K562 (cell line): Measurements from ENCODE around the gene UBAC2. TPM values are rescaled to one million over a fixed set of nuclear protein-coding genes. Genes with fewer than 3 reads are reported as not detected.

ENCODE experiments used
- BRD9 ChIP-seq: fragments of 450-650 bp; IDR thresholded peaks from 2 replicates; pipeline ENCODE4 v1.6.1; 2018; ENCODE audit warnings: low read depth; ENCODE audit not compliant: partially characterized antibody
- CBFA2T2 ChIP-seq: fragments of 450-650 bp; conservative IDR thresholded peaks from 2 replicates; pipeline ENCODE4 v1.6.1; 2017; ENCODE audit warnings: mild to moderate bottlenecking
- CTBP1 ChIP-seq: fragments of 450-650 bp; IDR thresholded peaks from 2 replicates; pipeline ENCODE4 v1.6.1; 2016; ENCODE audit warnings: borderline replicate concordance
- GTF2B ChIP-seq: IDR thresholded peaks from 2 replicates; pipeline ENCODE4 v1.6.1; 2011; ENCODE audit not compliant: insufficient read length; ENCODE audit errors: extremely low read depth
- GTF2F1 ChIP-seq: IDR thresholded peaks from 2 replicates; pipeline ENCODE4 v1.6.1; 2011; ENCODE audit warnings: low read depth, low read length, improper control_type of control experiment
- HDAC6 ChIP-seq: IDR thresholded peaks from 2 replicates; pipeline ENCODE4 v1.6.1; 2012; ENCODE audit warnings: low read depth, mild to moderate bottlenecking, control low read depth, inconsistent platforms, low read length, moderate library complexity
- IRF2 ChIP-seq: sonication (generic); formaldehyde crosslinking; IDR thresholded peaks from 2 replicates; pipeline ENCODE4 v1.8.1; 2022; ENCODE audit warnings: mild to moderate bottlenecking, missing genetic modification reagents
- KAT7 ChIP-seq: sonication (generic); formaldehyde crosslinking; IDR thresholded peaks from 2 replicates; pipeline ENCODE4 v1.8.0; 2022; ENCODE audit warnings: missing genetic modification reagents, mild to moderate bottlenecking, borderline replicate concordance
- KLF1 ChIP-seq: fragments of 450-650 bp; IDR thresholded peaks from 2 replicates; pipeline ENCODE4 v1.6.1; 2016; ENCODE audit warnings: missing genetic modification characterization, missing compliant biosample characterization
- LEF1 ChIP-seq: fragments of 450-650 bp; IDR thresholded peaks from 2 replicates; pipeline ENCODE4 v1.6.1; 2016; ENCODE audit warnings: mild to moderate bottlenecking
- MTA1 ChIP-seq: fragments of 450-650 bp; IDR thresholded peaks from 2 replicates; pipeline ENCODE4 v1.6.1; 2017; ENCODE audit warnings: borderline replicate concordance
- NONO ChIP-seq, 2 experiments: fragments of 200-400 bp in 1 of 2; fragments of 450-650 bp in 1 of 2; formaldehyde crosslinking in 1 of 2; IDR thresholded peaks; 2 replicates each; pipeline ENCODE4 v1.6.1; 2017; ENCODE audit warnings: low read depth in 2 of 2, mild to moderate bottlenecking in 2 of 2, moderate library complexity in 2 of 2, low read length in 1 of 2
- PHTF2 ChIP-seq: fragments of 250-450 bp; sonication (Bioruptor Pico); IDR thresholded peaks from 2 replicates; pipeline ENCODE4 v1.5.0; 2021; ENCODE audit warnings: mild to moderate bottlenecking
- RUNX1 ChIP-seq: sonication (generic); IDR thresholded peaks from 2 replicates; pipeline ENCODE4 v1.6.1; 2016; ENCODE audit warnings: antibody characterized with exemption, low read depth
- TARDBP ChIP-seq: fragments of 450-650 bp; IDR thresholded peaks from 2 replicates; pipeline ENCODE4 v1.6.1; 2016
- ZBTB1 ChIP-seq: sonication (generic); formaldehyde crosslinking; IDR thresholded peaks from 2 replicates; pipeline ENCODE4 v1.8.1; 2023; ENCODE audit warnings: missing genetic modification reagents, low read depth, mild to moderate bottlenecking, borderline replicate concordance
- ZC3H11A ChIP-seq: IDR thresholded peaks from 2 replicates; pipeline ENCODE4 v1.6.1; 2012; ENCODE audit warnings: low read depth, low read length, improper control_type of control experiment
- ZNF347 ChIP-seq: fragments of 450-650 bp; formaldehyde crosslinking; IDR thresholded peaks from 2 replicates; pipeline ENCODE4 v1.4.0; 2020; ENCODE audit warnings: low read depth, mild to moderate bottlenecking, moderate library complexity
- ZNF583 ChIP-seq: fragments of 250-450 bp; sonication (Bioruptor Pico); IDR thresholded peaks from 2 replicates; pipeline ENCODE4 v1.4.0; 2020
- ZNF644 ChIP-seq: fragments of 200-800 bp; sonication (Bioruptor generic); IDR thresholded peaks from 2 replicates; pipeline ENCODE4 v1.6.1; 2016; ENCODE audit warnings: low read depth, missing genetic modification characterization, missing compliant biosample characterization
- ZNF778 ChIP-seq: fragments of 450-650 bp; formaldehyde crosslinking; IDR thresholded peaks from 2 replicates; pipeline ENCODE4 v1.4.0; 2020; ENCODE audit warnings: mild to moderate bottlenecking, moderate library complexity
- polyA plus RNA-seq, 8 experiments: library from polyadenylated mRNA; depleted of rRNA in 4 of 8; stranded (reverse) in 5 of 8; unstranded in 3 of 8; fragments of >200 nt; fragmentation: Nextera tagmentation in 2 of 8; fragmentation: Illumina TruSeq in 1 of 8; extraction: Ambion mirVana in 2 of 8; extraction: Trizol in 1 of 8; gene quantifications; 2 replicates each; pipeline versions ENCODE4 v1.2.1 to v1.2.3, GENCODE V29; 2011 to 2014; ENCODE audit warnings: inconsistent platforms in 1 of 8, missing spikeins in 1 of 8
- total RNA-seq, 7 experiments: library from RNA; depleted of rRNA in 6 of 7; stranded (reverse); fragments of >200 nt in 6 of 7; fragmentation: Illumina TruSeq in 2 of 7; extraction: Trizol in 2 of 7; gene quantifications; 2 replicates each; pipeline versions ENCODE4 v1.2.1 to v1.2.3, GENCODE V29; 2011 to 2021; ENCODE audit warnings: low replicate concordance in 1 of 7
- TF ChIP-seq, protein P1 (sequence below): sonication (generic); formaldehyde crosslinking; IDR thresholded peaks from 2 replicates; pipeline ENCODE4 v1.8.1; 2022; ENCODE audit warnings: missing genetic modification reagents
- TF ChIP-seq, protein P2 (sequence below): fragments of 250-450 bp; sonication (Bioruptor Pico); IDR thresholded peaks from 2 replicates; pipeline ENCODE4 v1.8.0; 2022; ENCODE audit warnings: moderate library complexity, mild to moderate bottlenecking, inconsistent platforms
- TF ChIP-seq, protein P3 (sequence below): fragments of 250-450 bp; sonication (Bioruptor Pico); IDR thresholded peaks from 2 replicates; pipeline ENCODE4 v1.5.0; 2021

Gene UBAC2
- total and polyA plus RNA-seq, 9 of the 15 experiments (the other 6 are each of a cell fraction or from before 2014, with no cell fraction given): 6.0 to 84.1 (median 32.3) TPM

DNA sequence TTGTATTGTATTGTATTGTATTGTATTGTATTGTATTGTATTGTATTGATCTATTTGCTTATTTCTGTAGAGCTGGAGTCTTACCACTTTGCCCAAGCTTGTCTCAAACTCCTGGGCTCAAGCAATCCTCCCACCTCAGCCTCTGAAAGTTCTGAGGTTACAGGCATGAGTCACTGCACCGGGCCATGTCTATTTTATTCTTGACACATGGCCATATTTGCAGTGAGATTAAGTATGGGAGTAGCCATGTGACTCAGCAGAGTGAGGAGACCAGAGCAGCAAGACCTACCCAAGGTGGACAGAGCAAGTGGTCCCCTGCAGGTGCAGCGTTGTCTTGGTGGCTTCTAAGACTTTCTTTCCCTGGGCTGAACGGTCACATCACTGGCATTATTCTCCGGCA is 49.1 kb upstream of the UBAC2 start (continued):
- TF ChIP-seq GTF2F1: no peak
- TF ChIP-seq, protein P1, sequence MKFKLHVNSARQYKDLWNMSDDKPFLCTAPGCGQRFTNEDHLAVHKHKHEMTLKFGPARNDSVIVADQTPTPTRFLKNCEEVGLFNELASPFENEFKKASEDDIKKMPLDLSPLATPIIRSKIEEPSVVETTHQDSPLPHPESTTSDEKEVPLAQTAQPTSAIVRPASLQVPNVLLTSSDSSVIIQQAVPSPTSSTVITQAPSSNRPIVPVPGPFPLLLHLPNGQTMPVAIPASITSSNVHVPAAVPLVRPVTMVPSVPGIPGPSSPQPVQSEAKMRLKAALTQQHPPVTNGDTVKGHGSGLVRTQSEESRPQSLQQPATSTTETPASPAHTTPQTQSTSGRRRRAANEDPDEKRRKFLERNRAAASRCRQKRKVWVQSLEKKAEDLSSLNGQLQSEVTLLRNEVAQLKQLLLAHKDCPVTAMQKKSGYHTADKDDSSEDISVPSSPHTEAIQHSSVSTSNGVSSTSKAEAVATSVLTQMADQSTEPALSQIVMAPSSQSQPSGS (CRISPR knock-in tag): no peak
- TF ChIP-seq GTF2B: no peak
- no peak for TF ChIP-seq IRF2 (CRISPR knock-in tag)
- TF ChIP-seq, protein P2, sequence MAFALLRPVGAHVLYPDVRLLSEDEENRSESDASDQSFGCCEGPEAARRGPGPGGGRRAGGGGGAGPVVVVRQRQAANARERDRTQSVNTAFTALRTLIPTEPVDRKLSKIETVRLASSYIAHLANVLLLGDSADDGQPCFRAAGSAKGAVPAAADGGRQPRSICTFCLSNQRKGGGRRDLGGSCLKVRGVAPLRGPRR (CRISPR knock-in tag): no peak
- TF ChIP-seq, protein P3, sequence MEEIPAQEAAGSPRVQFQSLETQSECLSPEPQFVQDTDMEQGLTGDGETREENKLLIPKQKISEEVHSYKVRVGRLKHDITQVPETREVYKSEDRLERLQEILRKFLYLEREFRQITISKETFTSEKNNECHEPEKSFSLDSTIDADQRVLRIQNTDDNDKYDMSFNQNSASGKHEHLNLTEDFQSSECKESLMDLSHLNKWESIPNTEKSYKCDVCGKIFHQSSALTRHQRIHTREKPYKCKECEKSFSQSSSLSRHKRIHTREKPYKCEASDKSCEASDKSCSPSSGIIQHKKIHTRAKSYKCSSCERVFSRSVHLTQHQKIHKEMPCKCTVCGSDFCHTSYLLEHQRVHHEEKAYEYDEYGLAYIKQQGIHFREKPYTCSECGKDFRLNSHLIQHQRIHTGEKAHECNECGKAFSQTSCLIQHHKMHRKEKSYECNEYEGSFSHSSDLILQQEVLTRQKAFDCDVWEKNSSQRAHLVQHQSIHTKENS: no peak
- TF ChIP-seq ZNF347 (CRISPR knock-in tag): no peak
- TF ChIP-seq HDAC6: no peak
- TF ChIP-seq KLF1 (tag): no peak
- peak; percentile 44; the same call in 1 of the 2 replicates for TF ChIP-seq CBFA2T2
- no peak for TF ChIP-seq ZNF644 (tag)
- no peak for TF ChIP-seq TARDBP
- TF ChIP-seq ZNF778 (CRISPR knock-in tag): no peak
- no peak for TF ChIP-seq CTBP1
- no peak for TF ChIP-seq RUNX1
- no peak for TF ChIP-seq BRD9
- no peak for TF ChIP-seq MTA1
- TF ChIP-seq NONO (IDR thresholded peaks at IDR 0.05; ENCODE audit: low read depth in 2 of 2, low read length in 1 of 2): no peak
- TF ChIP-seq PHTF2: no peak
- TF ChIP-seq LEF1: no peak
- no peak for TF ChIP-seq ZC3H11A
- no peak for TF ChIP-seq KAT7 (CRISPR knock-in tag)
- no peak for TF ChIP-seq ZNF583
- TF ChIP-seq ZBTB1 (CRISPR knock-in tag): no peak
